Right ventricle myocardium inferior (tissue), 1 donor: ENCODE data around the gene RFPL3. TPM values are rescaled to one million over a fixed set of nuclear protein-coding genes. Genes with fewer than 3 reads are reported as not detected.
"Not testable (repeated sequence)": the region's sequence is repeated elsewhere in the genome, so short reads cannot be mapped to it uniquely, and the experiment has no call there.

Experiments used
- ATAC-seq: fragments of 200-7000 bp; cut with Tn5 transposase; one replicate; pipeline ENCODE4 v1.9.1; 2020; ENCODE audit warnings: mild to moderate bottlenecking, moderate library complexity
- DNase-seq: peaks from one replicate; pipeline ENCODE4 v3.0.0; 2021; ENCODE audit errors: missing footprints
- intact Hi-C: fragments of 100-400 bp; cut with DNase I; formaldehyde crosslinking; loops from one replicate; pipeline ENCODE4 v1.11.0; 2022
- total RNA-seq: library from RNA; stranded (reverse); fragmentation: NEBNext Ultra II Directional; extraction: Animal tissue kit (Norgen Biotek cat#: 25700); gene quantifications from one replicate; pipeline ENCODE4 v1.2.1, GENCODE V29; 2021
- donor health status: DM: no; HTN: yes; CAD: no; lungs with severe emphysema.

The RFPL3 gene
- total RNA-seq, 1 donor from 2014 or later, result not detected

GRCh38 chr22:32342977-32343376 lies 14.7 kb upstream of the RFPL3 start:
- no peak for ATAC-seq
- intact Hi-C loops, result no loop called here
- DNase-seq, result no peak

- intact Hi-C loops, result no loop called here
- no peak for DNase-seq
- no peak for ATAC-seq
These were observed 13.7 kb upstream of the RFPL3 start for GRCh38 chr22:32343941-32344340.

GRCh38 chr22:32348031-32348611 lies 9.5 kb upstream of the RFPL3 start:
- intact Hi-C loops, result no loop called here

GRCh38 chr22:32351875-32352274 lies 5.8 kb upstream of the RFPL3 start:
- DNase-seq, intact Hi-C loops, ATAC-seq: not testable (repeated sequence)

More at GRCh38 chr22:32348031-32348611, 9.5 kb upstream of the RFPL3 start:
- DNase-seq (no peak), ATAC-seq (no peak)

GRCh38 chr22:32352681-32353080 lies 5.0 kb upstream of the RFPL3 start:
- ATAC-seq, result no peak
- intact Hi-C loops, result no loop called here
- no peak for DNase-seq

GRCh38 chr22:32353292-32353691 lies 4.4 kb upstream of the RFPL3 start:
- intact Hi-C loops, result no loop called here
- no peak for ATAC-seq
- no peak for DNase-seq

GRCh38 chr22:32353840-32354239 lies 3.8 kb upstream of the RFPL3 start:
- no peak for DNase-seq
- no peak for ATAC-seq
- intact Hi-C loops, result no loop called here

GRCh38 chr22:32354360-32355351 lies 3.0 kb upstream of the RFPL3 start:
- no peak for ATAC-seq
- DNase-seq, result no peak
- intact Hi-C loops, result no loop called here

GRCh38 chr22:32355760-32356159 lies 1.9 kb upstream of the RFPL3 start:
- no peak for DNase-seq
- intact Hi-C loops, result no loop called here
- ATAC-seq, result no peak

GRCh38 chr22:32360096-32360495 lies 2.4 kb downstream of the RFPL3 start:
- intact Hi-C loops, DNase-seq, ATAC-seq: not testable (repeated sequence)

- intact Hi-C loops, result no loop called here
- no peak for ATAC-seq
These were observed 3.6 kb downstream of the RFPL3 start for GRCh38 chr22:32361257-32361656.

GRCh38 chr22:32364210-32364609 lies 6.5 kb downstream of the RFPL3 start:
- DNase-seq (no peak), ATAC-seq (no peak)
- intact Hi-C loops, result no loop called here

More at GRCh38 chr22:32361257-32361656, 3.6 kb downstream of the RFPL3 start:
- no peak for DNase-seq

- ATAC-seq, result no peak
- DNase-seq, result no peak
- intact Hi-C loops, result no loop called here
These were observed 18.2 kb downstream of the RFPL3 start for GRCh38 chr22:32375678-32376450.

GRCh38 chr22:32376681-32377080 lies 19.0 kb downstream of the RFPL3 start:
- intact Hi-C loops, result no loop called here
- ATAC-seq (no peak), DNase-seq (no peak)

GRCh38 chr22:32378707-32379272 lies 21.1 kb downstream of the RFPL3 start:
- no peak for DNase-seq
- no peak for ATAC-seq
- intact Hi-C loops, result no loop called here

GRCh38 chr22:32380991-32381390 lies 23.3 kb downstream of the RFPL3 start:
- ATAC-seq (no peak), DNase-seq (no peak)
- intact Hi-C loops, result no loop called here

- intact Hi-C loops, result no loop called here
- ATAC-seq (no peak), DNase-seq (no peak)
These were observed 28.0 kb downstream of the RFPL3 start for GRCh38 chr22:32385681-32386080.

- DNase-seq (no peak), ATAC-seq (no peak)
- intact Hi-C loops, result no loop called here
These were observed 32.0 kb downstream of the RFPL3 start for GRCh38 chr22:32389685-32390084.

- intact Hi-C loops, result no loop called here
- ATAC-seq, result no peak
These were observed 37.4 kb downstream of the RFPL3 start for GRCh38 chr22:32395107-32395506.

More at GRCh38 chr22:32395107-32395506, 37.4 kb downstream of the RFPL3 start:
- no peak for DNase-seq
